C4-2B (cell line): ENCODE data around the gene HCN1.

Experiments
- ZFX ChIP-seq: fragments of 450-650 bp; IDR thresholded peaks from 2 replicates; pipeline ENCODE4 v1.6.1; 2017
- TF ChIP-seq, protein P1 (sequence below): fragments of 450-650 bp; conservative IDR thresholded peaks from 2 replicates; pipeline ENCODE4 v1.5.1; 2017; ENCODE audit warnings: mild to moderate bottlenecking

DNA sequence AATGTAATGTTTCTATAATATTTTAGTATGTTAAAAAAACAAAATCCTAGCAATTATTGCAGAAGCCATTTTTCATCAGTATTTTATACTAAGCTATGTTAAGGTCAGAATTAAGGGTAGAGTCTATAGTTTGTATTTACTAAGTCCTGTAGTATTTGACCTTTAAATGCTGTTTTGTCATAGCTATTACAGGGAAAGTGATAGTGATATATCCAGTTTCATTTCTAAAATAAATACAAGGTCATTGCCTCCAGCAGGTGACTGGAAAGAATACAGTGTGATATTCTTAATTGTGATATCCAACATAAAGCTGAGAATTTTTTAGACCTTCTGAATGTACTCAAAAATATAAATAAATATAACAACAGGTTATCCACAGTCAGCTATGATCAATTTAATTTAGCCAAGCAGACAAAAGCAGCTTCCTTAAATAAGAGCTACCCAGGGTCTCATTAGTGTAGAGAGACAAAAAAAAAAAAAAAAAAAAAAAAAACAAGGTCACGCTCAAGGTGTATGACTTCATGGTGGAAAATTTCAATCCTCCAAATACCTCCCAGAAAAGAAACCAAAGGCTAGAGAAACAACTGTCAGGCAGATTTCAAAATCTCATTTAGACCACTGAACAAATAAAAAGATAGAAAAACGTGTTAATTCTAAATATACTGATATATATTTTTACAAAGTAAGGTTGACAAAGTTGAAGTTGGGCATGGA lies 278.7 kb downstream of the HCN1 start:
- TF ChIP-seq, protein P1, sequence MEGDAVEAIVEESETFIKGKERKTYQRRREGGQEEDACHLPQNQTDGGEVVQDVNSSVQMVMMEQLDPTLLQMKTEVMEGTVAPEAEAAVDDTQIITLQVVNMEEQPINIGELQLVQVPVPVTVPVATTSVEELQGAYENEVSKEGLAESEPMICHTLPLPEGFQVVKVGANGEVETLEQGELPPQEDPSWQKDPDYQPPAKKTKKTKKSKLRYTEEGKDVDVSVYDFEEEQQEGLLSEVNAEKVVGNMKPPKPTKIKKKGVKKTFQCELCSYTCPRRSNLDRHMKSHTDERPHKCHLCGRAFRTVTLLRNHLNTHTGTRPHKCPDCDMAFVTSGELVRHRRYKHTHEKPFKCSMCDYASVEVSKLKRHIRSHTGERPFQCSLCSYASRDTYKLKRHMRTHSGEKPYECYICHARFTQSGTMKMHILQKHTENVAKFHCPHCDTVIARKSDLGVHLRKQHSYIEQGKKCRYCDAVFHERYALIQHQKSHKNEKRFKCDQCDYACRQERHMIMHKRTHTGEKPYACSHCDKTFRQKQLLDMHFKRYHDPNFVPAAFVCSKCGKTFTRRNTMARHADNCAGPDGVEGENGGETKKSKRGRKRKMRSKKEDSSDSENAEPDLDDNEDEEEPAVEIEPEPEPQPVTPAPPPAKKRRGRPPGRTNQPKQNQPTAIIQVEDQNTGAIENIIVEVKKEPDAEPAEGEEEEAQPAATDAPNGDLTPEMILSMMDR = no peak
- no peak for TF ChIP-seq ZFX
